Upper lobe of left lung (tissue), 6 donors: ENCODE measurements around the gene DNAH12. TPM values are rescaled to one million over a fixed set of nuclear protein-coding genes. Genes with fewer than 3 reads are reported as not detected.
"Not testable (repeated sequence)": the region's sequence is repeated elsewhere in the genome, so short reads cannot be mapped to it uniquely, and the experiment has no call there.

Experiments used
- ATAC-seq, 2 donors: fragments of 200-7000 bp; cut with Tn5 transposase; one replicate each; pipeline ENCODE4 v1.9.1; 2022; ENCODE audit warnings: mild to moderate bottlenecking in 2 of 2, moderate library complexity in 2 of 2; ENCODE audit not compliant: low FRiP score in 2 of 2
- DNase-seq, 2 donors: peaks; one replicate each; pipeline ENCODE4 v3.0.0-alpha.2; 2019 to 2020
- H3K27ac ChIP-seq, 4 donors: fragments of 200-600 bp; sonication (generic); one replicate each; pipeline ENCODE4 v1.5.1; 2016 to 2019
- H3K27me3 ChIP-seq, 4 donors: fragments of 200-600 bp; sonication (generic); one replicate each; pipeline ENCODE4 v1.5.1; 2017 to 2019
- H3K36me3 ChIP-seq, 4 donors: fragments of 200-600 bp; sonication (generic); one replicate each; pipeline ENCODE4 v1.5.1; 2016 to 2019
- H3K4me1 ChIP-seq, 4 donors: fragments of 200-600 bp; sonication (generic); one replicate each; pipeline ENCODE4 v1.5.1; 2018 to 2019
- H3K4me3 ChIP-seq, 4 donors: fragments of 200-600 bp; sonication (generic); one replicate each; pipeline ENCODE4 v1.5.1; 2017 to 2019; ENCODE audit warnings: mild to moderate bottlenecking in 2 of 4, moderate library complexity in 1 of 4
- H3K9me3 ChIP-seq, 4 donors: fragments of 200-600 bp; sonication (generic); one replicate each; pipeline ENCODE4 v1.5.1; 2018 to 2019
- CTCF ChIP-seq, 6 experiments: fragments of 450-650 bp in 4 of 6; fragments of 200-600 bp in 2 of 6; sonication (generic) in 2 of 6; IDR thresholded peaks; one replicate each; pipeline ENCODE4 v1.5.1; 2016 to 2019; ENCODE audit warnings: antibody characterized with exemption in 6 of 6
- EP300 ChIP-seq, 4 donors: sonication (generic); formaldehyde crosslinking; IDR thresholded peaks; one replicate each; pipeline ENCODE4 v1.5.1; 2017; ENCODE audit warnings: antibody characterized with exemption in 4 of 4, control low read depth in 2 of 4
- POLR2A ChIP-seq, 4 donors: fragments of 450-650 bp; IDR thresholded peaks; one replicate each; pipeline ENCODE4 v1.5.1; 2016 to 2017; ENCODE audit warnings: antibody characterized with exemption in 4 of 4, mild to moderate bottlenecking in 2 of 4
- POLR2AphosphoS5 ChIP-seq, 2 donors: sonication (generic); formaldehyde crosslinking; IDR thresholded peaks; one replicate each; pipeline ENCODE4 v1.5.1; 2017; ENCODE audit warnings: antibody characterized with exemption in 2 of 2
- WGBS, 2 donors: methylation state at CpG; one replicate each; pipeline ENCODE4 v1.1.5; 2017 to 2018; 5-methylcytosine and 5-hydroxymethylcytosine counted together
- total RNA-seq, 6 donors: library from RNA; depleted of rRNA in 4 of 6; stranded (reverse); fragments of >200 nt in 4 of 6; gene quantifications; one replicate each; pipeline versions ENCODE4 v1.1.0 to v1.2.1, GENCODE V29; 2016 to 2021
- donor health status: DM: no; HTN: no; CAD: no; lungs with moderate emphysema.
- donor health status: DM: no; HTN: yes; CAD: no; lungs with severe emphysema.

The DNAH12 gene
- total RNA-seq, 6 donors from 2014 or later, result 0.94 to 53.3 (median 9.4) TPM

- 85 to 87% methylated on average over 5 of the region's 5 CpGs for WGBS, 2 donors
These were observed 208.7 kb downstream of the DNAH12 start for GRCh38 chr3:57335283-57335938.

GRCh38 chr3:57331078-57331610, 213.0 kb downstream of the DNAH12 start:
- no peak for ATAC-seq
- no peak overlapping the region for H3K27ac ChIP-seq
- H3K36me3 ChIP-seq, result no peaks in the 10 kb centered on the region
- no peaks in the 10 kb centered on the region for H3K27me3 ChIP-seq
- DNase-seq, result no peak
- H3K9me3 ChIP-seq, result no peaks in the 10 kb centered on the region
- H3K4me3 ChIP-seq, result no peak overlapping the region
- TF ChIP-seq EP300 (IDR thresholded peaks at IDR 0.05) (no peak), POLR2A (IDR thresholded peaks at IDR 0.05) (no peak), CTCF (IDR thresholded peaks at IDR 0.05) (no peak), POLR2AphosphoS5 (IDR thresholded peaks at IDR 0.05) (no peak)
- no peaks in the 10 kb centered on the region for H3K4me1 ChIP-seq
- 87% methylated on average over 3 of the region's 3 CpGs for WGBS, 2 donors

More at GRCh38 chr3:57335283-57335938, 208.7 kb downstream of the DNAH12 start:
- DNase-seq, result no peak
- ATAC-seq, result no peak
- no peaks in the 10 kb centered on the region for H3K36me3 ChIP-seq
- H3K27ac ChIP-seq, result no peak overlapping the region
- H3K9me3 ChIP-seq, result no peaks in the 10 kb centered on the region
- H3K27me3 ChIP-seq, result no peaks in the 10 kb centered on the region
- H3K4me1 ChIP-seq, result no peaks in the 10 kb centered on the region
- H3K4me3 ChIP-seq, result no peak overlapping the region
- TF ChIP-seq CTCF (IDR thresholded peaks at IDR 0.05) (no peak), POLR2AphosphoS5 (IDR thresholded peaks at IDR 0.05) (no peak), POLR2A (IDR thresholded peaks at IDR 0.05) (no peak), EP300 (IDR thresholded peaks at IDR 0.05) (no peak)

DNA sequence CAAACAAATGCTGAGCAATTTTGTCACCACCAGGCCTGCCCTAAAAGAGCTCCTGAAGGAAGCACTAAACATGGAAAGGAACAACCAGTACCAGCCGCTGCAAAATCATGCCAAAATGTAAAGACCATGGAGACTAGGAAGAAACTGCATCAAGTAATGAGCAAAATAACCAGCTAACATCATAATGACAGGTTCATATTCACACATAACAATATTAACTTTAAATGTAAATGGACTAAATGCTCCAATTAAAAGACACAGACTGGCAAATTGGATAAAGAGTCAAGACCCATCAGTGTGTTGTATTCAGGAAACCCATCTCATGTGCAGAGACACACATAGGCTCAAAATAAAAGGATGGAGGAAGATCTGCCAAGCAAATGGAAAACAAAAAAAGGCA, 217.6 kb downstream of the DNAH12 start:
- DNase-seq, H3K4me1 ChIP-seq, ATAC-seq, H3K27ac ChIP-seq, H3K9me3 ChIP-seq, H3K4me3 ChIP-seq, H3K36me3 ChIP-seq, H3K27me3 ChIP-seq: not testable (repeated sequence)
- 84 to 92% methylated on average over 1 of the region's 1 CpG for WGBS, 2 donors

GRCh38 chr3:57314204-57314603, 229.9 kb downstream of the DNAH12 start:
- H3K9me3 ChIP-seq, result peaks cover 0 to 4% (median 2%) of the 10 kb centered on the region in 4 donors
- TF ChIP-seq CTCF (IDR thresholded peaks at IDR 0.05) (no peak), POLR2AphosphoS5 (IDR thresholded peaks at IDR 0.05) (no peak), EP300 (IDR thresholded peaks at IDR 0.05) (no peak), POLR2A (IDR thresholded peaks at IDR 0.05) (no peak)
- H3K27me3 ChIP-seq, result no peaks in the 10 kb centered on the region
- DNase-seq (no peak), ATAC-seq (no peak)
- 100% methylated on average over 3 of the region's 3 CpGs for WGBS, 2 donors
- no peaks in the 10 kb centered on the region for H3K4me1 ChIP-seq
- H3K36me3 ChIP-seq, result no peaks in the 10 kb centered on the region
- no peak overlapping the region for H3K4me3 ChIP-seq
- H3K27ac ChIP-seq, result no peak overlapping the region

DNA sequence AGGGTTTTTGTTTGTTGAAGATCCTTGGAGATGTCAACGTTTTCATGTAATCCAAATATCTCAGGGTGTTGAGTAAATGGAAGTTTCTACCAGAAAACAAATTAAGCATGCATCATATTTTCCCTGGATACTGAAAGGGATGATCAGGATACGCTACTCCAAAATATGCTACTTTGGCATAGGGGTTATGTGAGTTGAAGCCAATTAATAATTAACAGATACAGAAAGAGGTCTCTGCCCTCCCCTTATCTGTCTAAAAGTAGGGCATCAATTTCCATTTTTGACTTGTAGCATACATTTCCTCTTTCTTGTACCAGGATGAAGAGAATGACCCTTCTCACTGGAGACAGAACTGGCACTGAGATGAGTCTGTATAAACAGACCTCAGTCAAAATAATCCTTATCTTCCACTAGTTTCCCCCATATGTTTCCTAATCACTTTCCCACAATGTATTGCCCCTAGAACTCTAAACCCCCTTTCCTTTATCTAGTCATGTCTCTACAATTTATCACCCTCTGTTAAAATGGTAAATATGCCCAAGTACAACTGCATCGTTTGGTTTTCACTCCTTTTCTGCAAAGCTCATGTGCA, 234.3 kb downstream of the DNAH12 start:
- no peaks in the 10 kb centered on the region for H3K9me3 ChIP-seq
- TF ChIP-seq POLR2AphosphoS5 (IDR thresholded peaks at IDR 0.05) (no peak), EP300 (IDR thresholded peaks at IDR 0.05) (no peak), CTCF (IDR thresholded peaks at IDR 0.05) (no peak), POLR2A (IDR thresholded peaks at IDR 0.05) (no peak)
- ATAC-seq (no peak), DNase-seq (no peak)
- no peak overlapping the region for H3K27ac ChIP-seq
- 36 to 45% methylated on average over 3 of the region's 3 CpGs for WGBS, 2 donors
- no peaks in the 10 kb centered on the region for H3K27me3 ChIP-seq
- H3K4me3 ChIP-seq, result no peak overlapping the region
- H3K4me1 ChIP-seq, result no peaks in the 10 kb centered on the region
- H3K36me3 ChIP-seq, result no peaks in the 10 kb centered on the region

DNA sequence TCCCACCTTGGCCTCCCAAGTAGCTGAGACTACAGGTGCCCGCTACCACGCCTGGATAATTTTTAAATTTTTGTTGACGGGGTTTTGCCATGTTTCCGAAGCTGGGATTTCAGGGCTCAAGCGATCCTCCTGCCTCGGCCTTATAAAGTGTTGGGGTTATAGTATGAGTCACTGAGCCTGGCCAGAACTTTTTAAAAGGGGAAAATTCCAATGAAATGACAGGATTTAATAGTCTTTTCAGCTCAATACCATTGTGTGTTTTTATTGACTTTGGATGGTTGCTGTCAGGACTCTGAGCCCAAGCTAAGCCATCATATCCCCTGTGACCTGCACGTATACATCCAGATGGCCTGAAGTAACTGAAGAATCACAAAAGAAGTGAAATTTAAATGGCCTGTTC, 240.6 kb downstream of the DNAH12 start:
- H3K9me3 ChIP-seq, ATAC-seq, H3K36me3 ChIP-seq, DNase-seq, H3K4me3 ChIP-seq, H3K4me1 ChIP-seq, H3K27me3 ChIP-seq, H3K27ac ChIP-seq: not testable (repeated sequence)
- 96% methylated on average over 7 of the region's 7 CpGs for WGBS, 2 donors
